Neural progenitor cell (in vitro differentiated cells): ENCODE results near the gene NTN4. TPM values are rescaled to one million over a fixed set of nuclear protein-coding genes. Genes with fewer than 3 reads are reported as not detected.

Source experiments
- DNase-seq: peaks from one replicate; pipeline ENCODE4 v3.0.0-alpha.2; 2016; ENCODE audit warnings: low spot score
- H2AFZ ChIP-seq: fragments of 200-600 bp; sonication (generic); replicated peaks from 2 replicates; pipeline ENCODE4 v1.6.1; 2016; ENCODE audit warnings: antibody characterized with exemption
- H3F3A ChIP-seq: fragments of 200-600 bp; sonication (generic); 2 replicates; pipeline ENCODE4 v1.6.1; 2016; ENCODE audit warnings: antibody characterized with exemption, low read depth
- H3K27ac ChIP-seq: fragments of 200-600 bp; sonication (generic); 2 replicates; pipeline ENCODE4 v1.5.1; 2016; ENCODE audit warnings: mild to moderate bottlenecking
- H3K27me3 ChIP-seq: fragments of 200-600 bp; sonication (generic); 2 replicates; pipeline ENCODE4 v1.6.1; 2016; ENCODE audit warnings: mild to moderate bottlenecking, moderate library complexity
- H3K36me3 ChIP-seq: fragments of 200-600 bp; sonication (generic); 2 replicates; pipeline ENCODE4 v1.5.1; 2016
- H3K4me1 ChIP-seq: fragments of 200-600 bp; sonication (generic); 2 replicates; pipeline ENCODE4 v1.6.1; 2016; ENCODE audit warnings: mixed run types
- H3K4me2 ChIP-seq: fragments of 200-600 bp; sonication (generic); 2 replicates; pipeline ENCODE4 v1.6.1; 2016
- H3K4me3 ChIP-seq: fragments of 200-600 bp; sonication (generic); 2 replicates; pipeline ENCODE4 v1.5.1; 2016
- H3K79me2 ChIP-seq: fragments of 200-600 bp; sonication (generic); 2 replicates; pipeline ENCODE4 v1.6.1; 2016; ENCODE audit warnings: low read depth
- H3K9ac ChIP-seq: fragments of 200-600 bp; sonication (generic); 2 replicates; pipeline ENCODE4 v1.6.1; 2016
- H3K9me3 ChIP-seq: fragments of 200-600 bp; sonication (generic); 2 replicates; pipeline ENCODE4 v1.5.1; 2016; ENCODE audit warnings: low read depth
- H4K20me1 ChIP-seq: fragments of 200-600 bp; sonication (generic); 2 replicates; pipeline ENCODE4 v1.6.1; 2016; ENCODE audit warnings: low read depth
- H3K27ac Mint-ChIP-seq: 3 replicates; pipeline ENCODE4 v1.8.0; 2021; ENCODE audit warnings: mixed read lengths
- H3K27me3 Mint-ChIP-seq: 2 replicates; pipeline ENCODE4 v1.8.0; 2022; ENCODE audit warnings: low read depth, mild to moderate bottlenecking, inconsistent platforms, moderate library complexity, mixed read lengths; ENCODE audit not compliant: insufficient read depth
- H3K36me3 Mint-ChIP-seq: 3 replicates; pipeline ENCODE4 v1.8.0; 2021; ENCODE audit warnings: mixed read lengths
- H3K4me1 Mint-ChIP-seq: 3 replicates; pipeline ENCODE4 v1.8.0; 2021; ENCODE audit warnings: mixed read lengths
- H3K4me3 Mint-ChIP-seq: 3 replicates; pipeline ENCODE4 v1.8.0; 2021; ENCODE audit warnings: mild to moderate bottlenecking, moderate library complexity, mixed read lengths
- H3K9me3 Mint-ChIP-seq: 3 replicates; pipeline ENCODE4 v1.8.0; 2020; ENCODE audit warnings: mixed read lengths
- EZH2 ChIP-seq: fragments of 200-600 bp; sonication (generic); IDR thresholded peaks from 2 replicates; pipeline ENCODE4 v1.6.1; 2017; ENCODE audit warnings: antibody characterized with exemption, mild to moderate bottlenecking, moderate library complexity
- EZH2phosphoT487 ChIP-seq: fragments of 200-600 bp; sonication (generic); IDR thresholded peaks from 2 replicates; pipeline ENCODE4 v1.6.1; 2017; ENCODE audit warnings: antibody characterized with exemption
- total RNA-seq: library from RNA; depleted of rRNA; stranded (reverse); fragments of >200 nt; gene quantifications from 2 replicates; pipeline ENCODE4 v1.2.3, GENCODE V29; 2015; ENCODE audit warnings: low replicate concordance
- TF ChIP-seq, protein P1 (sequence below): fragments of 200-600 bp; sonication (generic); IDR thresholded peaks from 2 replicates; pipeline ENCODE4 v1.5.1; 2017; ENCODE audit warnings: antibody characterized with exemption, mild to moderate bottlenecking

Gene NTN4
- total RNA-seq, 1 donor from 2014 or later, result 2.3 TPM

- Histone ChIP-seq H3F3A (peaks cover 20% of the 10 kb centered on the region), H3K27me3 (no peaks in the 10 kb centered on the region), H3K4me2 (no peak overlapping the region), H3K9ac (no peak overlapping the region), H4K20me1 (no peaks in the 10 kb centered on the region), H3K4me1 (peaks cover 26% of the 10 kb centered on the region), H3K36me3 (no peaks in the 10 kb centered on the region), H2AFZ (no peak overlapping the region), H3K79me2 (no peaks in the 10 kb centered on the region), H3K27ac (no peak overlapping the region), H3K4me3 (no peak overlapping the region), H3K9me3 (no peaks in the 10 kb centered on the region)
- Mint-ChIP-seq H3K4me1 (peaks cover 23% of the 10 kb centered on the region), H3K27ac (peak overlapping the region; percentile 83), H3K27me3 (peaks cover 3% of the 10 kb centered on the region), H3K36me3 (no peaks in the 10 kb centered on the region), H3K9me3 (peaks cover 3% of the 10 kb centered on the region), H3K4me3 (no peak overlapping the region)
- DNase-seq, result no peak
- TF ChIP-seq EZH2, result no peak
- TF ChIP-seq, protein P1, sequence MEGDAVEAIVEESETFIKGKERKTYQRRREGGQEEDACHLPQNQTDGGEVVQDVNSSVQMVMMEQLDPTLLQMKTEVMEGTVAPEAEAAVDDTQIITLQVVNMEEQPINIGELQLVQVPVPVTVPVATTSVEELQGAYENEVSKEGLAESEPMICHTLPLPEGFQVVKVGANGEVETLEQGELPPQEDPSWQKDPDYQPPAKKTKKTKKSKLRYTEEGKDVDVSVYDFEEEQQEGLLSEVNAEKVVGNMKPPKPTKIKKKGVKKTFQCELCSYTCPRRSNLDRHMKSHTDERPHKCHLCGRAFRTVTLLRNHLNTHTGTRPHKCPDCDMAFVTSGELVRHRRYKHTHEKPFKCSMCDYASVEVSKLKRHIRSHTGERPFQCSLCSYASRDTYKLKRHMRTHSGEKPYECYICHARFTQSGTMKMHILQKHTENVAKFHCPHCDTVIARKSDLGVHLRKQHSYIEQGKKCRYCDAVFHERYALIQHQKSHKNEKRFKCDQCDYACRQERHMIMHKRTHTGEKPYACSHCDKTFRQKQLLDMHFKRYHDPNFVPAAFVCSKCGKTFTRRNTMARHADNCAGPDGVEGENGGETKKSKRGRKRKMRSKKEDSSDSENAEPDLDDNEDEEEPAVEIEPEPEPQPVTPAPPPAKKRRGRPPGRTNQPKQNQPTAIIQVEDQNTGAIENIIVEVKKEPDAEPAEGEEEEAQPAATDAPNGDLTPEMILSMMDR, result no peak
- TF ChIP-seq EZH2phosphoT487, result no peak
These were observed 141.4 kb downstream of the NTN4 start for GRCh38 chr12:95648990-95649791.

GRCh38 chr12:95646781-95647190 lies 143.8 kb downstream of the NTN4 start:
- peaks cover 3% of the 10 kb centered on the region for H3K9me3 Mint-ChIP-seq
- peaks cover 15% of the 10 kb centered on the region for H3K4me1 Mint-ChIP-seq
- Histone ChIP-seq H2AFZ (peak overlapping the region; percentile 38), H3K4me3 (no peak overlapping the region), H3K27me3 (no peaks in the 10 kb centered on the region), H3K4me2 (peak overlapping the region; percentile 56), H3K36me3 (no peaks in the 10 kb centered on the region), H3K4me1 (peaks cover 18% of the 10 kb centered on the region), H3F3A (peaks cover 20% of the 10 kb centered on the region), H3K79me2 (no peaks in the 10 kb centered on the region), H3K9me3 (no peaks in the 10 kb centered on the region), H4K20me1 (no peaks in the 10 kb centered on the region), H3K27ac (peak overlapping the region; percentile 94), H3K9ac (no peak overlapping the region)
- H3K27ac Mint-ChIP-seq, result no peak overlapping the region
- TF ChIP-seq, protein P1, result no peak
- no peak for TF ChIP-seq EZH2phosphoT487
- TF ChIP-seq EZH2, result no peak
- no peak for DNase-seq
- H3K27me3 Mint-ChIP-seq, result peaks cover 7% of the 10 kb centered on the region
- no peak overlapping the region for H3K4me3 Mint-ChIP-seq
- H3K36me3 Mint-ChIP-seq, result no peaks in the 10 kb centered on the region

DNA sequence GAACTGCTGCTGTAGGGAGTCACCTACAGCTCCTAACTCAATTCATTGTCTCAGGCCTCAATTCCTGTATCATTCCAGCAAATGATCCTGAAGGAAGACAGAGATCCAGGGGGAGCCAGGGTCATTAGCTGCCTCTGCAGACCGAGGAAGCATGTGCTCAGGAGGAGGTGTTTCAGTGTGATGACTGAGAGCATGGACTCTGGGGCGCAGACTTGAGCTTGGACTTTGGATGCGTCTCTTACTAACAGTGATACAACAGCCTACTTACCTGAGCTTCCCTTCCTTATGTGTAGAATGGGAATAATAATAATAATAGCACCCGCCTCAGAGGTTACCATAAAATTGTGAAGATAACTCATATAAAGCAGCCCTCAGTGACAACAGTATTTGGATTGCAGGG lies 147.3 kb downstream of the NTN4 start:
- TF ChIP-seq, protein P1, result no peak
- TF ChIP-seq EZH2, result no peak
- no peak for TF ChIP-seq EZH2phosphoT487
- Mint-ChIP-seq H3K9me3 (peaks cover 3% of the 10 kb centered on the region), H3K4me3 (peak overlapping the region; percentile 33)

More for the DNA sequence above, 147.3 kb downstream of the NTN4 start:
- Histone ChIP-seq H3K4me2 (no peak overlapping the region), H3K27ac (no peak overlapping the region), H3K27me3 (no peaks in the 10 kb centered on the region), H2AFZ (no peak overlapping the region), H3K9me3 (no peaks in the 10 kb centered on the region), H4K20me1 (no peaks in the 10 kb centered on the region), H3K4me1 (peaks cover 13% of the 10 kb centered on the region), H3K79me2 (no peaks in the 10 kb centered on the region), H3F3A (peaks cover 20% of the 10 kb centered on the region), H3K9ac (no peak overlapping the region), H3K36me3 (no peaks in the 10 kb centered on the region), H3K4me3 (no peak overlapping the region)
- H3K27ac Mint-ChIP-seq, result no peak overlapping the region
- no peaks in the 10 kb centered on the region for H3K36me3 Mint-ChIP-seq
- H3K27me3 Mint-ChIP-seq, result peaks cover 6% of the 10 kb centered on the region
- peaks cover 7% of the 10 kb centered on the region for H3K4me1 Mint-ChIP-seq
- no peak for DNase-seq
